Suprapubic skin (tissue), 3 donors: ENCODE measurements around the gene ME2.

Experiments used
- POLR2A ChIP-seq, 2 donors: fragments of 450-650 bp; IDR thresholded peaks; one replicate each; pipeline ENCODE4 v1.6.1; 2017; ENCODE audit warnings: antibody characterized with exemption in 2 of 2, mild to moderate bottlenecking in 2 of 2, moderate library complexity in 2 of 2
- TF ChIP-seq, protein P1 (sequence below), 2 donors: fragments of 200-600 bp in 1 of 2; fragments of 450-650 bp in 1 of 2; sonication (generic) in 1 of 2; IDR thresholded peaks; one replicate each; pipeline ENCODE4 v1.5.1; 2016 to 2019; ENCODE audit warnings: antibody characterized with exemption in 2 of 2, mild to moderate bottlenecking in 1 of 2, moderate library complexity in 1 of 2

- no peak for TF ChIP-seq POLR2A (IDR thresholded peaks at IDR 0.05)
- TF ChIP-seq, protein P1, sequence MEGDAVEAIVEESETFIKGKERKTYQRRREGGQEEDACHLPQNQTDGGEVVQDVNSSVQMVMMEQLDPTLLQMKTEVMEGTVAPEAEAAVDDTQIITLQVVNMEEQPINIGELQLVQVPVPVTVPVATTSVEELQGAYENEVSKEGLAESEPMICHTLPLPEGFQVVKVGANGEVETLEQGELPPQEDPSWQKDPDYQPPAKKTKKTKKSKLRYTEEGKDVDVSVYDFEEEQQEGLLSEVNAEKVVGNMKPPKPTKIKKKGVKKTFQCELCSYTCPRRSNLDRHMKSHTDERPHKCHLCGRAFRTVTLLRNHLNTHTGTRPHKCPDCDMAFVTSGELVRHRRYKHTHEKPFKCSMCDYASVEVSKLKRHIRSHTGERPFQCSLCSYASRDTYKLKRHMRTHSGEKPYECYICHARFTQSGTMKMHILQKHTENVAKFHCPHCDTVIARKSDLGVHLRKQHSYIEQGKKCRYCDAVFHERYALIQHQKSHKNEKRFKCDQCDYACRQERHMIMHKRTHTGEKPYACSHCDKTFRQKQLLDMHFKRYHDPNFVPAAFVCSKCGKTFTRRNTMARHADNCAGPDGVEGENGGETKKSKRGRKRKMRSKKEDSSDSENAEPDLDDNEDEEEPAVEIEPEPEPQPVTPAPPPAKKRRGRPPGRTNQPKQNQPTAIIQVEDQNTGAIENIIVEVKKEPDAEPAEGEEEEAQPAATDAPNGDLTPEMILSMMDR (IDR thresholded peaks at IDR 0.05) = no peak
These were observed 1.2 kb upstream of the ME2 start for GRCh38 chr18:50877545-50878265.
